GOT3 (cell line): ENCODE data around the gene PFKM.

Source experiments
- DNase-seq: peaks from one replicate; lab custom pipeline; 2025; ENCODE audit warnings: mixed read lengths; lab: John Stamatoyannopoulos, UW

PFKM gene

DNA sequence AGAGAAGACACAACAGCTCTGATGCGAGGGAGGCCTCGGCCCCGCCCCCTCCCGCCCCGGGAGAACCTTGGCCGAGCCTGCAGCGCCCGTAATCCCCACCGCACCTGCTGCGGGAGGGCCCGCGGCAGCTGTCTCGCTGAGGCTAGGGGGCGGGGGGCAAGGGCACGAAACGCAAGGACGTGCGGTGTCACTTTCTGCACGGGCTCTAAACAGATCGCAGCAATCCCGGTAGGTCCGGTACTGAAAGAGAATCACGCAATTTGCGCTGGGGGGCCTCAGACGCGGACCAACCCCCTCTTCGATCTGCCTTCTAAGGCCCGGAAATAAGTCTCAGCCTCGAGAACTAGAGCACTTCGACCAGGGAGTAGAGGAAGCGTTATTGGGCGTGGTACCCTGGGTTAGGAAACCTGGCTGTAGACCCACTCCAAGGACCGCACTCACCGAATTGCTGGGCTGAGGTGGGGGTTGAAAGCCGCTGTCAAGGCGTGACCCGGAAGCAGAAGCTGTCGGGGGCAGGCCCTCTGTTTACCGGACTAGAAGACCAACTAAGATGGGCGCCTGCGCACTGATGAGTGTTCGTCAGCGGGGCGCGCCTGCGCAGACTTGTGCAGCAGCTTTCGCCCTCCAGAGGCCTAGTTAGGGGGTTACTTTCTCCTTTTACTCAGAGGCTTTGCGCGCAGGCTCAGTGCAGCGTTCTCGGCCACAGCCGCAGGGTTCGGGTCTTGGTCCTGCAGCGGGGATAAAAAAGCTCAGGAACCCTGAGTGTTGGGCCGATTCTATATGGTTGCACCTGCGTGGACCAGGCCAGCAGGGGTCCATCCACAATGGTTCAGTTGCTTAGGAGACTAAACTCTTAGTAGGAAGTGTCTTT lies 38.1 kb downstream of the PFKM start, which contains the start of gene ASB8:
Gene ASB8, minus strand, starts transcription at position 498 of the 871 bp plus-strand sequence. CDS start 4,019 bp downstream, outside the sequence.
- DNase-seq: peak; percentile 91

GRCh38 chr12:48157889-48158370 lies 38.8 kb downstream of the PFKM start:
- no peak for DNase-seq

DNA sequence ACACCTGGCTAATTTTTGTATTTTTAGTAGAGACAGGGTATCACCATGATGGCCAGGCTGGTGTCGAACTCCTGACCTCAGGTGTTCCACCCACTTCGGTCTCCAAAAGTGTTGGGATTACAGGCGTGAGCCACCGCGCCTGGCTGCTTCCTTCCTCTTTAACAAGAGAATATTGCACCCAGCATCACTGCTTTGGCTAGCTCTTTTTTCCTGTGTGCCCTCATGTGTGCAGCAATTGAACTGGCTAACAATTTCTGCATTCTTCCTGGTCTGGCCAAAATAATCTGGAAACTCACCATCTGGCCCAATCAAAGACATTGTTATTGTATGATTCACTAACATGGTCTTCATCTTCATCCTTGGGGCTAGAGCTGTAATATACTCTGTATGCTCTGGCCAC lies 40.9 kb downstream of the PFKM start:
- DNase-seq: no peak

DNA sequence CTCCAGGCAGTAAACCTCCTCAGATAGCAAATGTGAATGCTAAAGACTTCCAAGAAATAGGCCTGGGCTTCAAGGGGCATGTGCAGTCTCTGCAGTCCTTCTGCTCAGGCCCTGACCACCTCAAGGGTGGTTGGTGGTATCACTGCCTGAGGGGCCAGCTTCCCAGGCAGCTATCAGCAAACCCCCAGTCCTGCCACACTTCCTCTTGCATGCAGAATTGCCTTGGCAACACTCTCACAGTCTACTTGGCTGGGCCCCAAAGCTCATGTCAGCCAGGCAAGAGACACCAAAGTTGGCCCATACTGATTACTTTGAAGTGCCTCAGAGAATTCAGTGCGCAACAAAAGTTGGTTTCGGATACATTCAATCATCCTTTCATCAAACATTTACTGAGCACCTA lies 41.6 kb downstream of the PFKM start:
- no peak for DNase-seq

GRCh38 chr12:48163150-48163747 lies 44.1 kb downstream of the PFKM start:
- no peak for DNase-seq

GRCh38 chr12:48164451-48164850 lies 45.3 kb downstream of the PFKM start:
- no peak for DNase-seq

DNA sequence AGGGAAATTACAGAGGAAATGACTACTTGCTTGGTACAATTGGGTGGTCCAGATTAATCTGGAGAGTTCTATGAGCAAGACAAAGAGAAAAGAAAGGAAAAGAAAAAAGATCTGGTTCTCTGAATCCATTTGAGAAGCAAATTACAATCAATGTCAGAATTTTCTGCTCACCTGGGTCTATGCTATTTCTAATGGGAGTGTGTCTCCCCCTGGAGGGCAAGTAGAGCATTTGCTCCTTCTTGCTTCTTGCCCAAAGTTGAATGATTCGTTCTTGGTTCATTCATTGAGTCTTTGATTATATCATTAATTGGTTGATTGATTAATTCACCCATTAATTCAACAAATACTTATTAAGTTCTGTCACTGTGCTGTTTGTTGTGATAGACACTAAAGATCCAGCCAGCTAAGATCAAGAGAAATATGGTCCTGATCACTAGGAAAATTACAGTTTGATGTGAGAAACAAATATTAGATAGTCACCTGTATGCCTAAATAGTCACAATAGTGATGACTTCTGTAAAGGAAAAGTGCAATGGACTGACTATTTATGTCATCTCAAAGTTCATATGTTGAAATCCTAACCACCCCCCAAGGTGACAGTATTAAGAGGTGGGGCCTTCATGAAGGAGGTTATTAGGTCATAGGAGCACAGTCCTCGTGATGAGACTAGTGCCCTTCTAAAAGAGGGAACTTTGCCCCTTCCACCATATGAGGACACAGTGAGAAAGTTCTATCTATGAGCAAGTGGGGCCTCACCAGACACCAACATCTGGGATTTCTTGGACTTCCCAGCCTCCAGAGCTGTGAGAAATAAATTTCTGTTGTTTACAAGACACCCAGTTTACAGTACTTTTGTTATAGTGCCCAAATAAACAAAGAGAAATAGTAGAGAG lies 46.2 kb downstream of the PFKM start:
- no peak for DNase-seq

- DNase-seq: no peak
These were observed 49.8 kb downstream of the PFKM start for GRCh38 chr12:48169011-48169410.

DNA sequence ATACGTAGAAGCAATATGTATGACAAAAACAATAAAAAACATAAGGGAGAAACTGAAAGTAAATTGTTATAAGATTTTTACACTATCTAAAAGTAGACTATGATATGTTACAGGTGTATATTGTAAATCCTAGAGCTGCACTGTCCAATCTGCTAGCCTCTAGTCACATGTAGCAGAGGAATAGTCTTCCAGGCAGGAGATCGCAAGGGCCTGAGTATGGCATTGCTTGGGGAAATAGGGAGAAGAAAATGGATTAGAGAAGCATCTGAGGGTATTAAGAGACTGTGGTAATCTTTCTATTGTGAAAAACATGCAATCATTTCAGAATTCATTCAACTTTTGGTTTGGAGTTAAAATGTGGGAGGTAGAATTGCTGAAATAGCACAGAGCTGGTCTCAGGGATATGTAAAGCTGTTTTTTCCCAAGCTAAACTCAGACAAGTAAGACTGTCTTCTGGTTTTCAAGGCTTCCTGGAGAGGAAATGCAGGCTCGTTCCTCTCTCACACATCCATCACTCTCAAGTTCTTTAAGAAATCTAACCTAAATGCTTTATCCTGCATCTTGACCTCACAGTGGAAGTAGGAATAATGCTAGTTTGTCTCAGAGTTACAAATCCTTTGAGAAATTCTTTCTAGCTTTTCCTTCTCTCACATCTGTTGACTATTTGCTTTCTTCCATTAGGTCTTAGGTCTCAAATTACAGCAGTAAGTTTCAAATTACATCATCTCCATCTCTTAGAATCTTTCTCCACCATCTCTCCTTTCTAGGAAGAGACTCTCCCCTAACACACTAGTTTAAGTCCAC lies 56.7 kb downstream of the PFKM start:
- DNase-seq: no peak

DNA sequence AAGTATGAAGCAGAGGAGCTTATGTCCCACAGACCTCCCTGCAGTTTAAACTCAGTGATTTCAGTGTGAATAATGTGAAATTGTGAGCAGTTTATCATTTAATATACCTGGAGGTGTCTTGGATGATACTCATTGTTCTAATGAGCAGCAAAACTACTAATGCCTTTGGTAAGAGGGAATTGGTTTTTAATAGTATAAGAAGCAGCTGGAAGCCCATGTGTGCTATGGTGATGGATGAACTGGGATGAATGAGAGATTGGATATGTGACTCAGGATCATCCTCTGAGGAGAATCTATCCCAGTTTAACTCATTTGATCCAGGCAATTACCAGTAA lies 57.2 kb downstream of the PFKM start:
- no peak for DNase-seq

DNA sequence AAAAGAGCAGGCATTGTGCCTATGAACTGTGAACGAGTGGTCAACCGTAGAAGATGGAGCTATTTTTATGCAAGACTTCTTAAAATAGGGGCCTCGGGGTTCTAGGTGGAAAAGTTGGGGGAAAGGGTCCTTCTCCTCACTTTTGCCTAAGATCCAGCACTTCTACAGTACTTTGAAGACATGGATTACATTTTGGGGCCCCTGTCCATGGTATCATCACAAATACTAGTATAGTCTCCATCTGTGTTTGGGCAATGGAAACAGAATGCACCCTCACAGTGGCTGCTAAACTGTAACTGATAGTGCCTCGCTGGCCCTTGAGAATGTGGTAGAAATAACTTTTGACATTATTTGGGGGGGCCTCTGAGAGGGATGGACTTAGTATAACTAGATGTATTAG lies 58.8 kb downstream of the PFKM start:
- DNase-seq: no peak

- DNase-seq: no peak
These were observed 60.3 kb downstream of the PFKM start for GRCh38 chr12:48179466-48179865.

DNA sequence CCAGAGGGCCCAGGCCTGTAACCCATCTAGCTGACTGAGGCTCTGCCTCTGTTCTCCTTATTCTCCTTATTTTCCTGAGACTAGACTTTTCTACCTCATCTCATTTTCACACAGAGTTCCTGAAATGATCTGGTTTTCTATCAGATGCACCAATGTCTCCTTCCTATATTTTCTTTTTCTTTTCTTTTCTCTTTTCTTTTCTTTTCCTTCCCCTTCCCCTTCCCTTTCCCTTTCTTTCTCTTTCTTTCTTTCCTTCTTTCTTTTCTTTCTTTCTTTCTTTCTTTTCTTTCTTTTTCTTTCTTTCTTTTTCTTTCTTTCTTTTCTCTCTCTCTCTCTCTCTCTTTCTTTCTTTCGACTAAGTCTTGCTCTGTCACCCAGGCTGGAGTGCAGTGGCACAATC lies 61.3 kb downstream of the PFKM start:
- DNase-seq: no peak

DNA sequence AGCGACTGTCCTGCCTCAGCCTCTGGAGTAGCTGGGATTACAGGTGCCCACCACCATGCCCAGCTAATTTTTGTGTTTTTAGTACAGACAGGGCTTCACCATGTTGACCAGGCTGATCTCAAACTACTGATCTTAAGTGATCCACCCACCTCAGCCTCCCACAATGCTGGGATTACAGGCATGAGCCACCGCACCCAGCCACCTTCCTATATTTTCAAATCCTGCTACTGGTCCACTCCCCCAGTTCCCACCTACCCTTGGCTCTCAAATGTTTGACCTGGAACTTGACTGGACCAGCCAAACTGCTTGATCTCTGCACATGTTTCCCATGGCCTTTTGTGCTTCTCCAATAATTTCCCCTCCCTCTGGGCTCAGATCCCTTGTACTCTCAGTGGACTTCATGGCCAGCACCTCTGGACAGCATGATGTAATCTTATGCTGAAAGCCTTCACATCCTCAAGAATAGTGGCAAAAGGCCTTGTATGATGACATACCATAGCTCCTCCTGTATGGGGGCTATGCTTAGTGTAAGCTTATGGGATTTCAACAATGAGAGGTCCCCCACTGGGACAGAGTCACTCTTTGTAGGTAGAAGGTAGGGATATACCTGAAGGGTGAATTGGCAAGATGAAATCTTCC lies 61.8 kb downstream of the PFKM start:
- DNase-seq: no peak

GRCh38 chr12:48182631-48183030 lies 63.5 kb downstream of the PFKM start:
- no peak for DNase-seq

DNA sequence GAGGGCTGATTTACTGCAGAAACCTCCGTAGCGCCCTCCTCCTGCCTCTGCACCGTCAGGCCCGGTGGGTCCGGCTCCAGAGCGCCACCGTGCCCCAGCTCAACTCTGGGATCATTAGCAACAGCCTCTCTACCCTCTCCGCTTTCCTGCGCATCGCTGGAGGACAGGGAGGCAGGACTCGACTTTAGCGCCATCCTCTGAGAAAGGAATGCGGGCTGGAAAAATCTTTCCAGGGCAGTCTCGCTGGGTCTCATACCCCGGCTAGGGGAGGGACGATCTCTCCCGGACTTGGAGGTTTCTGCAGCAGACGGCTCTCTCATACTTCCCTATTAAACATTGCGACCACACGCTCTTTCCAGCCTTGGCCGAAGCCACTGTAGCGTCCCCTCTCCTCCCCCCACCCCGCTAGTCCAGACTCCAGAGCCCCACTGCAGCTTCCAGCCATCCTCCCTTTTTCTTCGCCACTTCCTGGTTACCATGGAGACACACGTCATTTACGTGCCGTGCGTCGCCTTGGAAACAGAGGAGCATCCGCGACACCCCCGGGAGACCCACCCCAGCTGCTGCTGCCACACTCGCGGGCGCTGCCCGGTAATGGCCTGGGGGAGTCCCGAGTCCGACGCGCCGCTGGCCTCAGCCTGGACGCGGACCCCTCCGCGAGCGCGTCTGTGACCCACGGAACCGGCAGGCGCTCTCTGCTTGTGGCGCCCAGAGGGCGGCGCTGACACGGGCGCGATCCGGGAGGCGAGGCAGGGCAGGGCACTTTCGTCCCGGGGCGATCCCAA lies 64.1 kb downstream of the PFKM start, which contains the start of gene CCDC184:
Gene CCDC184, plus strand, starts transcription at position 554 of the 785 bp plus-strand sequence. CDS start 479 bp downstream, outside the sequence.
- no peak for DNase-seq

GRCh38 chr12:48183876-48184548 lies 64.8 kb downstream of the PFKM start:
- no peak for DNase-seq

GRCh38 chr12:48184549-48184922 lies 65.4 kb downstream of the PFKM start:
- no peak for DNase-seq

- DNase-seq: no peak
These were observed 66.2 kb downstream of the PFKM start for GRCh38 chr12:48185181-48185919.
